Amniotic stem cell (primary cell): ENCODE measurements around the gene GRK2.

Experiments used
- DNase-seq: peaks from one replicate; lab custom pipeline; 2025; lab: John Stamatoyannopoulos, UW

The GRK2 gene

DNA sequence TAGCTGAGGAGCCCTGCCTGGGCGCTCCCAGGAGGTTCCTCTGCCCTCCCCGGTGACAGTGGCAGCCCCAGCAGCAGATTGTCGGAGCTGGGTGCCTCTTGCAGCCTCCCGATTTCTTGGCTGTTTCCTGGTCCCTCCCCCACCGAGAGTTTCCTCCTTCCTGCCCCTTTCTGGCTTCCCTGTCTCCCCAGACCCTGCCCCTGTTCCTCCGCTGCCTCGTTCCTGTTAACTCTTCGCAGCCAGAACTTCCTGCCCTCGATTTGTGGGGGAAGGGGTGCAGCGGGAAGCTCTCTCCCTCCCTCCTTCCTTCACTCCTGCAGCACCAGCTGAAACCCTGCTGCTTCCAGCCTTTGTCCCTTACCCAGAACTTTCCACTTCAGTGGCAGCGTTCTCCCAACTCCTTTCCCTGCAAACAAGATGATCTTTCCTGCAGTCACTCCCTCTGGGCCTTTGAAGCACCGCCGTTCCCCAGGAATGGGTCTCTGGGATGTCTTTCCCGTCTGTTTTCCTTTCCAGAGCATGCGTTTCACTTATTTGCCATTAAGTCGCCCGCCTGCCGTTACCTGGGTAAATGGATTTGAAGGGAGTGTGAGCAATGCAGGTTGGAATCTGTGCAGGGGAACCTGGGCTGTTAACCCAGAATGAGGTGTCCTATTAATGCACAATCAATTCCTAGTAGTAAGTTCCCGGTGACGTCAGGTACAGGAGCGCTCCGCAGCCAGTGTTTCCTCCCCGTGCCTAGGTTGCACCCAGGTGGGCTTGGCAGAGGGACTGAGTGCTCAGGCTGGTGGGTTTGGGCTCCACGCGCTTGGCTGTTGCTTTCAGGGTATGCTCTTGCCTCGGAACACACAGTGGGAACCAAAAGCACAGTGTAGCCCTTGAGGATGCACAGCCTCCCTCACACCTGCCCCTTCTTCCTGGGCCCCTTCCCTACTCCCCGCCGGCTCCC, 4.3 kb downstream of the GRK2 start:
- DNase-seq, result no peak

DNA sequence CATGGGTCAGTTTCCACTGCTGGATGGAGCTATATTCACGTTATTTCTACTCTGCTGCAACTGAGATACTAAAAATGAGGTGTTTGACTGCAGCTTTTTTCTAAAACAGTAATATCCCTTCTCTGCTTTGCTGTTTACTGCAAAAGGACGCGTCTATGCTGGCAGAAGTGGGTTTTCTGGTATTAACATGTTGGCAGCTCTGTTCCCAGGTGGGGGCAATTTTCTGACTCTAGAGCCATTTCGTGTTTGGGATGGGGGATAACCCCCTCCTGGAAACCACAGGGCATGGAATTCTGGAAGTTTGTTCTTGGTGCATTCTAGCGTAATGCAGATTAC, 4.9 kb downstream of the GRK2 start:
- no peak for DNase-seq

DNA sequence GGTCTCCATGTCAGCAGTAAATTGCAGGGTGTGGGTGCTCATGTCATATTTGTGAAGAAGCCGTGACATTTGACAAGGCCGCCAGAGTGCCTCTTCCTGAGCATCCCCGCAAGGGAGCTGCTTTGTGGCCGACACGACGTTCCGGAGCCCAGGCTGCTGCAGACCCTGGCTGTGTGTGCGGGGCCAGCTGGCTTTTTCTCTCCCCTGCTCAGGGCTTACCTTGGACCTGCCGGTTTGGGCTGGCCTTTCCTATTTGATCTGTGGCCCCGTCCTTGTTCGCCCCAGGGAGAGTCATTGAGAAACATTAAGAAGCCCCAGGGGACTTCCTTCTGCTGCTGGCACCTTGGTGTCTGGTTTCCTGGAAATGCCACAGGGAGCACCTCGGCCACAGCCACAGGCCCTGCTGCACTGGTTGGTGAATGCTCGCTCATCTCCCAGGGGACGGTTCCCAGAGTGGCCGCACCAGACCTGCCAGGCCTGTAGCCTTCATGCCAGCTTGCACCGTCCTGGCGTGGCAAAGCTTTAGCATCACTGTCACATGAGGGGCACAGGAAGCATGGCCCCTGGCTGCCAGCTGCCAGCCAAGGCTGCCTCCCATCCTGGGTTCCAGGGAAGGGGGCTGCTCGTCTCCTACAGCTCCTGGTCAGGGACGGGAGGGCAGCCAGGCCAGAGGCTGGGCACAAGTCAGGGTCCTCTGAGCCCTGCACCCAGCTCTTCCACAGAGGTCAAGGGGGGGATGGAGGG, 5.4 kb downstream of the GRK2 start:
- DNase-seq, result no peak

DNA sequence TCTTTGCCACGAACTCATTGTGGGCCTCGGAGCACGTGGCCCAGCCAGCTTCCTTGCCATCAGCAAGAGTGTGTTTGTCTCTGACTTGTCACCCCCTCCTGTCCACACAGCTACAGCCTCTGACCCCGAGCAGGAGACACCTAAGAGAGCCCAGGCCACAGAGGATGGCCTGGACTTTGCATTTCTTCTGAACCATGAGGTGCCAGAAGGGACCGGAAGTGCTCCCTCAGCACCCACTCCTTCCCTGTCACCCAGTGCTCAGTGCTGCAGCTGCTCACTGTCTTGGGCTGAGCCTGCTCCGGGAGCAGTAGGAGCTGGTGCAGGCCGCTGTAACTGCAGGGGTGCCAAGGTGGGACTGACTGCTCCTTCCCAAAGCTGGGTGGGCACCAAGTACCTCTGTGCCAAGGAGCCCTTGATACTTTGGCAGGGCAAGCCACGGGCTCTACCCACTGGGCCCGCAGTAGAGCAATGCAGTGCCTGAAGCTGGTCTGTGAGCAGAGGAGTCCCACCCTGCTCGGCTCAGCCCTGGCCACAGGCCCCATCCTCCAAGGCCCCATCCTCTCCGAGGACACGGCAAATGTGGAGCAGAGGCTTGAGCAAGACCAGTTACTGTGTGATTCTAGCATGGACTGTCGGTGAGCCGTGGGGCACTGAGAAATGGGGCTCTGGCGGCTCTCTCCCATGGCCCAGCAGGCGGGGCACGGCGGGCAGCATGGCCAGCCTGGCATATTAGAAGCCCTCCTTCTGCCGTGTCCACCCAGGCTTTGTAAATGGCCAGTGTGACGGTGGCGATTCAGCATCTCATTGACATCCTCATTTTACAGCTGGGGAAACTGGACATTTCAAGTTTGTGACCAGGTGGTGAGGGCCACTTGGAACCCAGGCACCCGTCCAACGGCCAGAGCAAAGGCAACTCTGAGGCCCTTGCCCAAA, 6.3 kb downstream of the GRK2 start:
- no peak for DNase-seq

DNA sequence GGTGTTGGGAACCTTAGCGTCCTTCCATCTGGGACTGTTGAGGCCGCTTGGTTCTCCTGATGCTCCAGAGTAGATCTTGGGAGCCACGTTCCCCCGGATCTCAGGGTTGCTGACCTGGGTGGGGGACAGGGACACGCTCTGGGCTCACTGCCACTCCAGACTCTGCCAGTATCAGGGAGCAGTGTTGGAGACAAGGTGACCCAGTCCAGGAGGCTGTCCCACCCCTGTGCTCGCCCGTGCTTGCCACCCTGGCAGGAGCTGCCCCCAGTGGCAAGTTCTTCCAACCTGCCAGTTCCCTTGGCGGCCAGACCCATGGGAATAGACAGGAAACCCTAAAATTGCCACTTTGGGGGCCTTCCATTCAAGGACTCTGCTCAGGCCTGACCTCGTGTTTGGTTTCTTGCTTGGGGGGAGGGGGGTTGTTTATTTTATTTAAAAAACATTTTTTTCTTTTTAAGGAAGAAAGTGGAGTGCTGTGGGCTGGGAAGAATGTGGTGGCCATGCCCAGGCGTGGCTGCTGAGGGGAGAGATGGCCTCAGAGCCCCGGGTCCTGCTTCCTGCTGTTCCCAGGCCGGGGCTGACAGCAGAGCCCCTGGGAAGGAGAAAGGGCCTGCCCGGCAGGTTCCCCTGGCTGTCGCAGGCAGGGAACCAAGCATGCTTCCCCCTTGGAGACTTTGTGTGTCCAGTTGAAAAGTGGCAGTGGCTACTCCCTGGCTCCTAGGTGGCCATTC, 7.2 kb downstream of the GRK2 start:
- no peak for DNase-seq

DNA sequence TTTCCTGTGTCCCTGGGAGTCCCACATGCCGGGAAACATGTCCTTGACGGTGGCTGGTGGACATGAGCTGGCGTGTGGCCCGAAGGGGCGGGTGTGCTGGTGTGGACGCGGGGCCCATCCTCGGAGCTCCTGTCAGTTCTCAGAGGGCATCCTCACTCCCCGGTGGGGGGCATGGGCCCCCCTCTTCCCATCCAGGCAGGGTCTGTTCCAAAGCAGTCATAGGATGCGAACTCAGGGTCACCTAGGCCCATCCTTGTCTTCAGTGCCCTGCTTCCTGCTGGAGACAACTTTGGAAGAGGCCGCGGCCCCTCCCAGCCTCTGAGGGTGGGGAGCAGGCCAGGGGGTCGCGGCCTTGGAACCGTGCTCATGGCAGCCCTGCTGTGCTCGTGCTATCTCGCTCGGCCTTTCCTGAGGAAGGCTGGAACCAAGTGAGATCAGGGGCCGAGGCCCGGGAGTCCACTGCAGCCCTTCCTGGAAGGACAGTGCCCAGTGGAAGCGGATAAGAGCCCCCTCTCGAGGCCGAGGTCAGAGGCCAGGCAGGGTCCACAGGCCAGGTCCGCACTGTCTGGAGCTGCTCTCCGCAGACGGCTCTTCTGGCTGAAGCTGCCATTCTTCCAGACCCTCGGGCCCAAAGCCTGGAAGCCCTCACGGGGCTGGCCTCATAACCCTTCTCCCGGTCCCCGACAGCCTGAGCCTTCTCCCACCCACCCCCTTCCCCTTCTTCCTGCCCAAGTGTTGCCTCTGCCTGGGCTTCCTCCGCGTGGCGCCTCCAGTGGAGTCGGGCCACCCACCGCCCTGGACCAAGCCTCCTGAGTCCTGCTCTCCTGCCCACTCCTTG, 8.7 kb downstream of the GRK2 start:
- no peak for DNase-seq

DNA sequence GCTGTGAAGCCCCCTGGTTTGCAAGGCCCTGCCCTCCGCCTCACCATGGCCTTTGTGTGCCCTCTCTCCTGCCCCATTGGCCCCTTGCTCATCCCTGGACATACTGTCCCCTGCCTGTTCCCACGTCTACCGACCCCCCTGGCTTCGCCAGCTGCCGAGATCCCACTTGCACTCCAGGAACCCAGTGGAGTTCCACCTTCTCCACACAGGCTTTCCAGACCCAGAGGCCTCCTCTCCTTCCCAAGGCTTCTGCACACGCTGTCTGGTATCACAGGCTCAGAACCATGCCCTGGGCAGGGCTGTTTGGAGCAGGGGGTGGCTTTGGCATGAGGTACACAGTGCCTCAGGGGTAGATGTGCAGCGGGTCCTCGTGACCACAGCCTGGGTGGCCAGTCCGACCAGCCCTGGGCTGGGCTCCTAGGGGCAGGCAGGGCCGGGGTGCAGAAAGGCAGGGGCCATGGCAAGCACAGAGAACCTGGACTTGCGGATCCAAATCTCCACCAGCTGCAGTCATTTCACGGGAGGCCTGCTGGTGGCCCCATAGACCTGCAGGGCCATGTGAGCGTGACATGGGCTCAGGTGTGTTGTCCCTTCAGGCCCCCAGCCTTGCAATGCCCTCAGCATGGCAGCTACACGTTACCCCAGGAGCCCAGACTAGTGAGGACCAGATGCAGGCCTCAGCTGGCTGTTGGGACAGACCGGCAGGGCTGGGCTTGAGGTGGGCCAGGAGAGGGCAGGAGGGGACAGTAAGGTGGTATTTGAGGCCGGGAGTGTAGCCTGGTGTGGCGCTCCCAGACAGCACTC, 9.5 kb downstream of the GRK2 start:
- no peak for DNase-seq

DNA sequence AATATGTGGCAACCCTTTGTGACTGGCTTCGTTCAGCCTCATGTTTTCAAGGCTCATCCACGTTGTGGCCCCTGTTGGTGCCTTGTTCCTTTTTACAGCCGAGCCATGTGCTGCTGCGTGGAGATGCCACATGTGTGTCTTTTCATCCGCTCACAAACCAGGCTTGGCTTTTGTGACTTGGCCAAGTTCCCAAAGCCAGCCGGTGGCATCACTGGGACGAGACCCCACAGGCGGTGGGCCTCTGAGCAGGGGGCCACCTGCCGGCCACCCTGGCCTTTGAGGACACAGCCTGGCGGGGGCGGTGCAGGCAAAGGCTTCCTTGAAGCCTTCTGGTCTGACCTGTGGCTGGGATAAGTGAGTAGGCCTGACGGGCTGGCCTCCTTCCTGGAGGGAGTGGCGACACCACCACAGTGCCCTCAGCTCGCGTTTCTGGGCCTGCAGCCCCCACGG, 10.5 kb downstream of the GRK2 start:
- DNase-seq, result no peak

DNA sequence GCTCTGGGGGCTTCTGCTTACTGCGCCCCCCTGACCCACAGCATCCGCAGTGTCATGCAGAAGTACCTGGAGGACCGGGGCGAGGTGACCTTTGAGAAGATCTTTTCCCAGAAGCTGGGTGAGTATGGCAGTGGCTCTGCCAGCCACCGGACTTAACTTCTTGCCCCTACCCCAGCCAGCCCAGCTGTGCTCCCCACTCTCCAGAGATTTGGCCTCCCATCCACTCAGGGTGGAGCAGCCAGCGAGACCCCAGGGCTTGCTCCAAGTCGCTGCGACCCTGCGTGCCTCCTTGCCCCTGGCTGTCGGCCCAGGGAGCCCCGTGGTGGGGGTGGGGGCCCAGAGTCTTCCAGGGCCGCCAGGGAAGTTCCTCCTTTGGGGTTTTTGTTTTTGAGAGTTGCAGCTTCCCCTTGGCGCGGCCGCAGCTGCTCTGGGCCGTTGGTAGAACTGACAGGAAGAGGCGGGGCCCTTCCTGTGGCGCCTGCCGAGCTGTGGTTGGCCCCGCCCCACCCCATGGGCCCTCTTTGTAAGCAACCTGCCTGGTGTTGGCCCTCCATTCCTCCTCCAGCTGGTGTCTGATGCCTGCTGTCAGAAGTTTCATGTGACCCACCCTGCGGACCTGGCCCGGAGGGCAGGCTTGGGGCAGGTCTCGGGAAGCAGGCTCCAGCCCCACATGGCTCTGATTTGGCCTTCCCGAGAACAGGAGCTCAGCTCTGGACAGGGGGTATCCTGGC, 11.1 kb downstream of the GRK2 start:
- DNase-seq, result no peak

DNA sequence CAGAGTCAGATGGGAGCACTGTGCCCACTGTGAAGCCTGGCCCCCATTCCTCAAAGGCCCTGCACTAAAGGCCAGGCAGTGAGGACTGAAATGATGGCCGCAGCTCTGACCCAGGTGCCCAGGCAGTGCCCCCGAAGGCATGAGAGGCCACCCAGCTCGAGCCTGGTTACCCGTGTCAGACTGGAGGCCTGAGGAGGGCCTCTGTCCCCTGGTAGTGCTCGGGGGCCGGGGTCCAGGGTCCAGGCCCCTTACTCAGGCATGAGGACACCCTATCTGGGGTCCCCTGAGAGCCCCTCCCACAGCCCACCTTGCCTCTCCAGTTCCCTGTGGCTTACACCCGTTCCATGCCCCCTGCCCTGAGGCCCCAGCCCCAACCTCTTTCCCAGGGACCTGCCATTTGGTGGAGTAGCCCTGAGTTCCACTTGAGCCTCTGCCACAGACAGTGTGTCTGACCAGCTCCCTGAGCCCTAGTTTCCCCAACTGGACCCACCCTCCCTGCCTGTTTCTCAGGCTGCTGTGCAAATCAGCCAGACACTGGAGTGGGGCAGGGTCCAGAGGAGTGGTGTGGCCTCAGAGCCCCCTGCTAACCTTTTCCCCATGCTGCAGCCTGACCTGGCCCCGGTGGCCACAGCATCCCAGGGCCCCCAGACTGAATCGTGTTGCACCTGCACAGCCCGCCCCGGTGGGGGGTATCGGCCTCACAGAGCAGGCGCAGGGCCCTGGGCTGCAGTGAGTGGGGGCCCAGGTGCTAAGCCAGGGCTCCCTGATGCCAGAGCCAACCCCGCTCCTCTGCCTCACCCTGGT, 12.1 kb downstream of the GRK2 start:
- DNase-seq, result no peak

DNA sequence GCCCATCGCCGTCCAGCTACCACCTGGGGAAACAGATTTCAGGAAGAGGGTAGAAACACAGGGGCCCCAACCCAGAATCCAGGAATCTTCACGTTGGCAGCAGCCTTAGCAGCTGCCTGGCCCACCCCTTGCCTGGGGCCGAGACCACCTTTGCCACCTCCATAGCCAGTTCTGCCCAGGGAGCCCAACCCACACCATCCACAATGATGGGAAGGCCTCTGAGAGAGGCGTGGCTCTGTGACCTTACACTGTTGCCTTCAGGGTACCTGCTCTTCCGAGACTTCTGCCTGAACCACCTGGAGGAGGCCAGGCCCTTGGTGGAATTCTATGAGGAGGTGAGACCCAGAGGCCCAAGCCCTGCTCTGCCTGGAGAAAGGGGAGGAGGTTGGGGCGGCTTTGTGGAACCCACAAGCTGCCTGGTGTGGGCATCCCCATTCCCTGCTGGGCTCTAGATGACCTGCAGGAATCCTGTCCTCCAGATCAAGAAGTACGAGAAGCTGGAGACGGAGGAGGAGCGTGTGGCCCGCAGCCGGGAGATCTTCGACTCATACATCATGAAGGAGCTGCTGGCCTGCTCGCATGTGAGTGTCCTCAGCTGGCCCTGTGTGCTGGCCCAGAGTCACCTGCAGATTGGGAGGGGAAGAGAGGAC, 12.8 kb downstream of the GRK2 start:
- DNase-seq, result no peak

DNA sequence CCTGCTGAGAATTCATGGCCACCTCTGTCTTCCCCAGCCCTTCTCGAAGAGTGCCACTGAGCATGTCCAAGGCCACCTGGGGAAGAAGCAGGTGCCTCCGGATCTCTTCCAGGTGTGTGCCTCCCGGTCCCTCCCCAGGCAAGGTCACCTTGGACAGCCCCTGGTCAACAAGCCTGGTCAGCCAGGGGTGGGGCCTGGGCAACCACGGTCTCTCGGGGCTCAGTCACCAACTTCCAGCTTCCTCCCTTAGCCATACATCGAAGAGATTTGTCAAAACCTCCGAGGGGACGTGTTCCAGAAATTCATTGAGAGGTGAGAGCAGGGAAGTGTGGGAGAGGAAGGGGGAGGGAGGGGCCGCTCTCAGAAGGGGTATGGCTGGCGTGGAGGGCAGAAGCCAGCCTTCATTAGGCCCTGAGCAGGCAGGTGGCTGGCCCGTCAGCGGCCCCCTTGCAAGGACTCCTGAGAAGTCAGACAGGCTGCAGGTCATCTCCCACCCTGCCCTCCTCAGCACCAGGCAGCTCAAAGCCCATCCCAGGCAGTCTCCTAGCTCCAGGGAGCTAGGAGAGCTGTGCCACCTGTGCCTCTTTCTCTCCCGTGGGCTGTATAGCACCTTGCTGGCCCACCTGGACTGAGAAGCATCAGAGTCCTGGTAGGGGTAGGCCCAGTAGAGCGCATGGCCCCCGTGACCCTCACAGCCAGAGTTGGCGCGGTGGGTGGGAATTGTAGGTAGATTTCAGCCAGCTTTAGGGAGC, 13.5 kb downstream of the GRK2 start:
- no peak for DNase-seq

DNA sequence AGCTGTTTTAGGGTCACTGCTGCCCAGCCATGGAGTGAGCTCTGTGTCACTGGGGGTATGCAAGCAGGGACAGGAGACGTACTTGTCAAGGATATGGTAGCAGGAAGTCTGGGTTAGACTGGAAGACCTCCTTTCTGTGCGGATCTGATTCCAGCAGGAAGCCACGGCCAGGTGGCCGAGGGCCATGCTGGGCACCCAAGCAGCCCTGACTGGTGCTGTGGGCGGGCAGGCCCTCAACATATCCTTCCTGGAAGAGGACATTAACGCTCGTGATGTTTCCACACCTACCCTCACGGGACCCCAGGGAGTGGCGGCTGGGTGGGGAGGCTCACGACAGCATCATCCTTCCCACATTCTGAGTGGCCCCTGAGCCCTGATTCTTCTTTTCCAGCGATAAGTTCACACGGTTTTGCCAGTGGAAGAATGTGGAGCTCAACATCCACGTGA, 14.1 kb downstream of the GRK2 start:
- no peak for DNase-seq

DNA sequence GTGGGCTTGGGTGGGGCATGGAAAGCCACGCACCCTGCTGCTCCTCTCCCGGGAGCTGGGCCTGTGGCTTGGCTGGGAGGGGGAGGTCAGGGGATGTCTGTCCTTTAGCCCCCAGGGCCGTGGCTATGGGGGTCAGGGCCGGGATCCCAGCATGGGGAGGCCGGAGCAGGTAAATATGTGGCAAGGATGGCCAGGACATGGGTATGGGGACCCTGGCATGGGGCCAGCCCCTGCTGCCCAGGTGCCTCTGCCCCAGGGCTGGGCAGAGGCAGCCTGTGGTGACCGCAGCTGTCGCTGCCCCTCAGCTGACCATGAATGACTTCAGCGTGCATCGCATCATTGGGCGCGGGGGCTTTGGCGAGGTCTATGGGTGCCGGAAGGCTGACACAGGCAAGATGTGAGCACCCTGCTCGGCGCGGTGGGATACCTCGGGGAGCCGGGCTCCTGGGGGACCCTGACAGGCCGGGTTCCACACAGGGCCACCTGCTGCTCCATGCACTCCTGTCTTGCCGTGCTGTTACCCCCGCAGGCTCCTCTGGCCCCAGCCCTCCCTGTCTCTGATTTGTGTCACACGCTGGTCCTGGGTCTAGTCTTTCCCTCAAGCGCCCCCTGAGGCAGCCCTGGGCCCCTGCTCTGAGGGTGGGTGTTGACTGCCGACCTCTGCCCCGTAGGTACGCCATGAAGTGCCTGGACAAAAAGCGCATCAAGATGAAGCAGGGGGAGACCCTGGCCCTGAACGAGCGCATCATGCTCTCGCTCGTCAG, 14.7 kb downstream of the GRK2 start:
- no peak for DNase-seq

DNA sequence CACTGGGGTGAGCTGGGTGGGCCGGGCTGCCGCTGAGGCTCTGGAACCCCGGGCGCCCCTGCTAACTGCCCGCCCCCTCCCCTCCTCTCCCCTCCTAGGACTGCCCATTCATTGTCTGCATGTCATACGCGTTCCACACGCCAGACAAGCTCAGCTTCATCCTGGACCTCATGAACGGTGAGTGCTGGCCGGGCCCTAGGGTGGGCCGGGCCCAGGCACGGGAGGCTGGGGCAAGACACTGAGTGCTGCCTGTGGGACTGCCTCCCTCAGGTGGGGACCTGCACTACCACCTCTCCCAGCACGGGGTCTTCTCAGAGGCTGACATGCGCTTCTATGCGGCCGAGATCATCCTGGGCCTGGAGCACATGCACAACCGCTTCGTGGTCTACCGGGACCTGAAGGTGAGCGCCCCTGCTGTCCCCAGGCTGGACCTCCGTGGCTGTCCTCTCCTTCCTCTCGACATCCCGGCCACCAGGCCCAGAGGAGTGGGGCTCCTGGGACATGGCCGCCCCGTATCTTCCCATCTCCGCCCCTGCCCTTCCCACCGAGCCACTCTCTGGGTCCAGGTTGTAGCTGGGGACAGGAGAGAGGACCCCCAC, 15.4 kb downstream of the GRK2 start:
- no peak for DNase-seq
